Spleen (tissue), 11 donors: ENCODE measurements around the gene PLXNA2. TPM values are rescaled to one million over a fixed set of nuclear protein-coding genes. Genes with fewer than 3 reads are reported as not detected.

Experiments
- DNase-seq: peaks from one replicate; pipeline ENCODE4 v3.0.0-alpha.2; 2020
- H3K27ac ChIP-seq, 8 donors: fragments of 200-600 bp; sonication (generic) in 7 of 8; 1 replicate in 4 of 8; 2 replicates in 4 of 8; pipeline versions ENCODE4 v1.5.0 to v1.8.0; 2016 to 2021; ENCODE audit warnings: inconsistent platforms in 4 of 8, mild to moderate bottlenecking in 4 of 8, moderate library complexity in 1 of 8
- H3K27me3 ChIP-seq, 7 donors: fragments of 200-600 bp; sonication (generic) in 6 of 7; replicated peaks in 1 of 7; 1 replicate in 4 of 7; 2 replicates in 3 of 7; pipeline versions ENCODE4 v1.5.0 to v1.8.0; 2016 to 2021; ENCODE audit warnings: inconsistent platforms in 3 of 7, mild to moderate bottlenecking in 1 of 7
- H3K36me3 ChIP-seq, 6 donors: fragments of 200-600 bp; sonication (generic) in 5 of 6; 1 replicate in 4 of 6; 2 replicates in 2 of 6; pipeline versions ENCODE4 v1.5.0 to v1.8.0; 2016 to 2021; ENCODE audit warnings: inconsistent platforms in 2 of 6
- H3K4me1 ChIP-seq, 6 donors: fragments of 200-600 bp; sonication (generic) in 5 of 6; 1 replicate in 3 of 6; 2 replicates in 3 of 6; pipeline versions ENCODE4 v1.5.0 to v1.8.0; 2016 to 2021; ENCODE audit warnings: inconsistent platforms in 3 of 6
- H3K4me3 ChIP-seq, 8 donors: fragments of 200-600 bp; sonication (generic) in 7 of 8; 1 replicate in 4 of 8; 2 replicates in 4 of 8; pipeline versions ENCODE4 v1.5.0 to v1.8.0; 2016 to 2021; ENCODE audit warnings: inconsistent platforms in 4 of 8, mild to moderate bottlenecking in 4 of 8, moderate library complexity in 2 of 8
- H3K9me3 ChIP-seq, 8 donors: fragments of 200-600 bp; sonication (generic) in 7 of 8; 1 replicate in 4 of 8; 2 replicates in 4 of 8; pipeline versions ENCODE4 v1.5.0 to v1.8.0; 2016 to 2021; ENCODE audit warnings: inconsistent platforms in 4 of 8
- POLR2A ChIP-seq, 3 donors: fragments of 450-650 bp; IDR thresholded peaks; one replicate each; pipeline ENCODE4 v1.5.1; 2017; ENCODE audit warnings: antibody characterized with exemption in 3 of 3, mild to moderate bottlenecking in 1 of 3
- POLR2AphosphoS5 ChIP-seq, 3 donors: sonication (generic); formaldehyde crosslinking; IDR thresholded peaks; one replicate each; pipeline ENCODE4 v1.5.1; 2017; ENCODE audit warnings: antibody characterized with exemption in 3 of 3
- WGBS, 5 donors: extraction: QIAGEN DNeasy Blood & Tissue Kit in 3 of 5; methylation state at CpG; one replicate each; pipeline versions ENCODE4 v1.1.5 to v1.1.7; 2013 to 2018; 5-methylcytosine and 5-hydroxymethylcytosine counted together
- intact Hi-C: fragments of 100-400 bp; cut with DNase I; formaldehyde crosslinking; loops from one replicate; pipeline ENCODE4 v1.15.0; 2023; ENCODE audit warnings: low total_unique reads
- polyA plus RNA-seq, 3 donors: library from polyadenylated mRNA; stranded (reverse); fragments of 200-250 nt; gene quantifications; one replicate each; pipeline ENCODE4 v1.2.1, GENCODE V29; 2013
- total RNA-seq, 7 donors: library from RNA; depleted of rRNA in 3 of 7; stranded (reverse); fragments of >200 nt in 3 of 7; fragmentation: NEBNext Ultra II Directional in 4 of 7; extraction: Animal tissue kit (Norgen Biotek cat#: 25700) in 4 of 7; gene quantifications; one replicate each; pipeline versions ENCODE4 v1.1.0 to v1.2.1, GENCODE V29; 2016 to 2021
- TF ChIP-seq, protein P1 (sequence below), 11 experiments: fragments of 200-600 bp in 7 of 11; fragments of 450-650 bp in 4 of 11; sonication (generic) in 4 of 11; IDR thresholded peaks in 8 of 11; conservative IDR thresholded peaks in 3 of 11; 1 replicate in 7 of 11; 2 replicates in 4 of 11; pipeline versions ENCODE4 v1.4.0 to v1.8.0; 2016 to 2021; ENCODE audit warnings: antibody characterized with exemption in 11 of 11, inconsistent platforms in 4 of 11, mild to moderate bottlenecking in 1 of 11
- donor health status: healthy with polysubstance abuse.
- donor health status: DM: no; HTN: no; CAD: no; lungs with moderate emphysema.
- donor health status: DM: no; HTN: no; CAD: no.
- donor health status: Bipolar disorder and iron deficiency.
- donor health status: healthy.
- donor health status: DM: no; HTN: no; CAD: no.
- donor health status: DM: yes; HTN: yes; CAD: no.

PLXNA2 gene
- total and polyA plus RNA-seq, 10 donors = 0.93 to 16.9 (median 7.0) TPM

DNA sequence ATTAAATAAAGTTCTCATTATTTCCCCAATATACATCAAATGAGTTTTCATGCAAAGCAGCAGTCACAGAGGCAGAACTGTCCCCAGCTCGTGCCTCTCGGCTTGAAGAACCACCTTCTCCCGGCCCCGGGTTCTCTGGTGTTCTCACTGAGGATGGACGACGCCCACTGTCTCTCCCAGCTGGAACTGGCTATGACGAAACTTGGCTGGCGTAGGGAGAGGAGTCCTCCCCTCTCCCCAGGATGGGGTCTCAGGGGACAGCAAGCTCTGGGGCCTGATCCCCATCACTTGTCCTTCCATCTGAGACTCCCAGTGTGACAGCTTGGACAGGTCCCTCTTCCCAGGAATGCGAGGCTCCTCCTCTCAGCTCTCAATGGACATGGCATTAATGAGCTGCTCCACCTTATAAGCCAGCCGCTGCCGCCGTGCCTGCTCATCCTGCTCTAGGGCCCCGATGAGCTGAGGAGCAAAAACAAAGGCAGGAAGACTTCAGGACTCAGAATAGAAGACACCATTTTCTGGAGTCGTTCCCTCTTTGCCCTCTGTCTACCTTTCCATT is 217.2 kb downstream of the PLXNA2 start:
- no peak for DNase-seq
- intact Hi-C loops = no loop called here
- Histone ChIP-seq H3K4me3 (no peak overlapping the region), H3K27ac (no peak overlapping the region), H3K36me3 (peaks cover 0 to 33% (median 0%) of the 10 kb centered on the region in 6 donors), H3K4me1 (peaks cover 0 to 6% (median 0%) of the 10 kb centered on the region in 6 donors), H3K9me3 (no peaks in the 10 kb centered on the region), H3K27me3 (peaks cover 0 to 5% (median 0%) of the 10 kb centered on the region in 7 donors)
- TF ChIP-seq POLR2AphosphoS5 (IDR thresholded peaks at IDR 0.05) (no peak), POLR2A (IDR thresholded peaks at IDR 0.05) (no peak)
- TF ChIP-seq, protein P1, sequence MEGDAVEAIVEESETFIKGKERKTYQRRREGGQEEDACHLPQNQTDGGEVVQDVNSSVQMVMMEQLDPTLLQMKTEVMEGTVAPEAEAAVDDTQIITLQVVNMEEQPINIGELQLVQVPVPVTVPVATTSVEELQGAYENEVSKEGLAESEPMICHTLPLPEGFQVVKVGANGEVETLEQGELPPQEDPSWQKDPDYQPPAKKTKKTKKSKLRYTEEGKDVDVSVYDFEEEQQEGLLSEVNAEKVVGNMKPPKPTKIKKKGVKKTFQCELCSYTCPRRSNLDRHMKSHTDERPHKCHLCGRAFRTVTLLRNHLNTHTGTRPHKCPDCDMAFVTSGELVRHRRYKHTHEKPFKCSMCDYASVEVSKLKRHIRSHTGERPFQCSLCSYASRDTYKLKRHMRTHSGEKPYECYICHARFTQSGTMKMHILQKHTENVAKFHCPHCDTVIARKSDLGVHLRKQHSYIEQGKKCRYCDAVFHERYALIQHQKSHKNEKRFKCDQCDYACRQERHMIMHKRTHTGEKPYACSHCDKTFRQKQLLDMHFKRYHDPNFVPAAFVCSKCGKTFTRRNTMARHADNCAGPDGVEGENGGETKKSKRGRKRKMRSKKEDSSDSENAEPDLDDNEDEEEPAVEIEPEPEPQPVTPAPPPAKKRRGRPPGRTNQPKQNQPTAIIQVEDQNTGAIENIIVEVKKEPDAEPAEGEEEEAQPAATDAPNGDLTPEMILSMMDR (IDR thresholded peaks at IDR 0.05 in 8 of 11, conservative IDR thresholded peaks at IDR 0.05 in 3 of 11) = no peak
- 88 to 95% (median 92%) methylated on average over 14 of the region's 14 CpGs for WGBS, 5 donors

DNA sequence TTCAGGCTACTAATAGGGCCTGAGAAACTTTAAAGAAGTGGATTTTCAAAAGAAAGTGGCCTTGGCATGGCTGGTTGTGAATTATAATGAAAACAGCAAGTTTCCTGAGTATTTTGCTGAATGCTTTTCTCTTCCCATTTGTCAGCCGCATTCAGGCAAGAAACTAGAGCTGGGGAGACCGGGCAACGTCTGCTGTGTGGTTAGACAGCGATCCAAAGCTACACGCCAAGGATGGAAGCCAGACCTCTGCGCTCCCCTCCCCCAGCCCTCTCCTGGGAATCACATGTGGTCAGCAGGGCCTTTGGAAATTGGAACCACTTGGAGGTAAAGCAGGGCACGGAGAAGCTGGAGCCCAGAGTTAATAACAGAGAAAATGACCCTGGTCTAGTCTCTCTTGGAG is 219.2 kb downstream of the PLXNA2 start:
- Histone ChIP-seq H3K27ac (no peak overlapping the region), H3K27me3 (peaks cover 0 to 5% (median 0%) of the 10 kb centered on the region in 7 donors), H3K4me3 (no peak overlapping the region), H3K4me1 (peaks cover 0 to under 1% (median 0%) of the 10 kb centered on the region in 6 donors), H3K9me3 (no peaks in the 10 kb centered on the region), H3K36me3 (peaks cover 0 to 22% (median 0%) of the 10 kb centered on the region in 6 donors)
- no peak for DNase-seq
- 73 to 85% (median 80%) methylated on average over 7 of the region's 7 CpGs for WGBS, 5 donors
- TF ChIP-seq POLR2A (IDR thresholded peaks at IDR 0.05) (no peak), POLR2AphosphoS5 (IDR thresholded peaks at IDR 0.05) (no peak)
- TF ChIP-seq, protein P1 (IDR thresholded peaks at IDR 0.05 in 8 of 11, conservative IDR thresholded peaks at IDR 0.05 in 3 of 11) = no peak
- intact Hi-C loops = no loop called here

DNA sequence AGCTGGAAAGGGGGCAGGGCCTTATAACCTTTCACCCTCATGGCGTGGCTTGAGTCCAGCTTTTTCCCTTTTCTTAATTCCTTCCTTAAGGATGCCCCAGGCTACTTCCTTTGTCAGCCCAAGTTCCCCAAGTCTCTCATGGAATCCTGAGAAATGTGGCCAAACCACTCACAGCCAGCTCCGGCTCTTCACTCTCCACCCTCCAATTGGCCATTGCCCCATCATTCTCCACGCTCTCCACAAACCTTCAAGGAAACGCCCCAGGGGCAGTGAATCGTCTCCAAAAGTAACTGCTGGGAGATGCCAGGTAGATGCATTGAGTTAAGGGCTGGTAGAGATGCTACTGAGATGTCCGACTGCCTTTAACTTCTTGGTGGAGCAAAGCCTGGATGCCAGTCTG is 219.8 kb downstream of the PLXNA2 start:
- intact Hi-C loops = loop anchor here (5.0 kb wide), 1 partner anchor 223 kb away; no protein-coding TSS in a partner anchor
- Histone ChIP-seq H3K27ac (no peak overlapping the region), H3K4me3 (no peak overlapping the region), H3K4me1 (no peaks in the 10 kb centered on the region), H3K9me3 (no peaks in the 10 kb centered on the region), H3K27me3 (peaks cover 0 to 5% (median 0%) of the 10 kb centered on the region in 7 donors), H3K36me3 (peaks cover 0 to 22% (median 0%) of the 10 kb centered on the region in 6 donors)
- no peak for DNase-seq
- TF ChIP-seq POLR2A (IDR thresholded peaks at IDR 0.05) = no peak
- TF ChIP-seq, protein P1 (IDR thresholded peaks at IDR 0.05 in 8 of 11, conservative IDR thresholded peaks at IDR 0.05 in 3 of 11) = no peak
- no peak for TF ChIP-seq POLR2AphosphoS5 (IDR thresholded peaks at IDR 0.05)
- WGBS, 5 donors = 74 to 92% (median 84%) methylated on average over 6 of the region's 6 CpGs

DNA sequence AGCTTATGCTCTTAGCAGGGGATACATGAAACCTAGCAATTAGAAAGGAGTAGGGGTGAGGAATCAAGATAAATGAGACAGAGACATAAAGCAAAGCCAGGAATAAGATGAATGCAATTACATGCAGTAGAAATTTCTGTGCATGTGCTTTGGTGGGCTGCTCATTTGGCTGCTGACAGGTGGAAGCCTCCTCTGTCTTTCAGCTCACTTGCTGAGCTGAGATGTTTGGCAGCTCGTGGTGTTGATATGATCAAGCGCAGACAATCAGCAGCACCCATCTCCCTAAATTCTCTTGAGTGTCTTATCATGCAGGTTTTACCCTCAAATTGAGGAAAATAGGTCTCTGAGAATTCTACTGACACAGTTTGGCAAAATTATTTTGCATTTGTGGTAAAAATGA is 224.9 kb downstream of the PLXNA2 start:
- TF ChIP-seq POLR2A (IDR thresholded peaks at IDR 0.05) (no peak), POLR2AphosphoS5 (IDR thresholded peaks at IDR 0.05) (no peak)
- TF ChIP-seq, protein P1 (IDR thresholded peaks at IDR 0.05 in 8 of 11, conservative IDR thresholded peaks at IDR 0.05 in 3 of 11) = no peak
- Histone ChIP-seq H3K9me3 (no peaks in the 10 kb centered on the region), H3K27me3 (peaks cover 0 to 8% (median 0%) of the 10 kb centered on the region in 7 donors), H3K4me1 (no peaks in the 10 kb centered on the region), H3K36me3 (no peaks in the 10 kb centered on the region), H3K4me3 (no peak overlapping the region), H3K27ac (no peak overlapping the region)
- 64 to 88% (median 84%) methylated on average over 2 of the region's 2 CpGs for WGBS, 5 donors
- DNase-seq = no peak
- intact Hi-C loops = loop anchor here (5.0 kb wide), 1 partner anchor 73 kb away; no protein-coding TSS in a partner anchor
